H9 (cell line): ENCODE data around the gene SDHC. TPM values are rescaled to one million over a fixed set of nuclear protein-coding genes. Genes with fewer than 3 reads are reported as not detected.

Experiments used
- DNase-seq: peaks from one replicate; pipeline ENCODE4 v3.0.0-alpha.2; 2017
- H2AFZ ChIP-seq: one replicate; pipeline ENCODE4 v1.6.1; 2013; ENCODE audit warnings: mild to moderate bottlenecking, low read length, control low read depth, moderate library complexity
- H2AK5ac ChIP-seq: 2 replicates; pipeline ENCODE4 v1.6.1; 2013; ENCODE audit warnings: low read length, control low read depth, mixed read lengths; ENCODE audit not compliant: insufficient read length
- H2BK120ac ChIP-seq: one replicate; pipeline ENCODE4 v1.6.1; 2013; ENCODE audit warnings: low read depth, mild to moderate bottlenecking, low read length, control low read depth, inconsistent platforms; ENCODE audit not compliant: poor library complexity, severe bottlenecking
- H2BK12ac ChIP-seq: 2 replicates; pipeline ENCODE4 v1.6.1; 2013; ENCODE audit warnings: low read length, control low read depth, mixed read lengths, low read depth; ENCODE audit not compliant: insufficient read length
- H2BK15ac ChIP-seq: 2 replicates; pipeline ENCODE4 v1.6.1; 2013; ENCODE audit warnings: low read depth, low read length, control low read depth
- H2BK20ac ChIP-seq: one replicate; pipeline ENCODE4 v1.6.1; 2013; ENCODE audit warnings: low read depth, mild to moderate bottlenecking, low read length, control low read depth, inconsistent platforms; ENCODE audit not compliant: poor library complexity, severe bottlenecking
- H2BK5ac ChIP-seq: 2 replicates; pipeline ENCODE4 v1.6.1; 2013; ENCODE audit warnings: low read length, control low read depth, mixed read lengths; ENCODE audit not compliant: insufficient read length
- H3K14ac ChIP-seq: 2 replicates; pipeline ENCODE4 v1.6.1; 2013; ENCODE audit warnings: low read length, control low read depth; ENCODE audit not compliant: insufficient read depth
- H3K18ac ChIP-seq: 2 replicates; pipeline ENCODE4 v1.6.1; 2013; ENCODE audit warnings: low read depth, mild to moderate bottlenecking, mixed read lengths, low read length, control low read depth; ENCODE audit not compliant: insufficient read length
- H3K23ac ChIP-seq: 2 replicates; pipeline ENCODE4 v1.6.1; 2013; ENCODE audit warnings: low read length, control low read depth, mixed read lengths, low read depth; ENCODE audit not compliant: insufficient read length
- H3K23me2 ChIP-seq: 2 replicates; pipeline ENCODE4 v1.6.1; 2013; ENCODE audit warnings: low read depth, mild to moderate bottlenecking, mixed read lengths, low read length, control low read depth; ENCODE audit not compliant: insufficient read length, poor library complexity, severe bottlenecking
- H3K27ac ChIP-seq: 2 replicates; pipeline ENCODE4 v1.5.1; 2013; ENCODE audit warnings: low read length, control low read depth, mixed read lengths, low read depth; ENCODE audit not compliant: insufficient read length
- H3K27me3 ChIP-seq: 2 replicates; pipeline ENCODE4 v1.6.1; 2013; ENCODE audit warnings: low read length, control low read depth, inconsistent platforms; ENCODE audit not compliant: insufficient read depth
- H3K4ac ChIP-seq: 2 replicates; pipeline ENCODE4 v1.6.1; 2013; ENCODE audit warnings: low read depth, mild to moderate bottlenecking, control low read depth, inconsistent platforms, low read length, moderate library complexity
- H3K4me1 ChIP-seq: 2 replicates; pipeline ENCODE4 v1.6.1; 2013; ENCODE audit warnings: low read length, control low read depth, inconsistent platforms; ENCODE audit not compliant: insufficient read depth
- H3K4me2 ChIP-seq: 2 replicates; pipeline ENCODE4 v1.6.1; 2013; ENCODE audit warnings: low read length, control low read depth, mixed read lengths; ENCODE audit not compliant: insufficient read length, insufficient read depth
- H3K56ac ChIP-seq: 2 replicates; pipeline ENCODE4 v1.6.1; 2013; ENCODE audit warnings: low read depth, mild to moderate bottlenecking, mixed read lengths, low read length, control low read depth; ENCODE audit not compliant: insufficient read length
- H3K79me1 ChIP-seq: 2 replicates; pipeline ENCODE4 v1.6.1; 2013; ENCODE audit warnings: low read depth, mild to moderate bottlenecking, moderate library complexity, low read length, control low read depth, inconsistent platforms; ENCODE audit not compliant: insufficient read depth, poor library complexity, severe bottlenecking
- H3K79me2 ChIP-seq: 2 replicates; pipeline ENCODE4 v1.6.1; 2013; ENCODE audit warnings: low read length, control low read depth, inconsistent platforms; ENCODE audit not compliant: insufficient read depth
- H3K9ac ChIP-seq: 2 replicates; pipeline ENCODE4 v1.6.1; 2013; ENCODE audit warnings: low read length, control low read depth, mixed read lengths; ENCODE audit not compliant: insufficient read length; ENCODE audit errors: extremely low read depth
- H3K9me3 ChIP-seq: one replicate; pipeline ENCODE4 v1.6.1; 2013; ENCODE audit warnings: low read depth, low read length, inconsistent platforms; ENCODE audit not compliant: control insufficient read depth
- H3T11ph ChIP-seq: one replicate; pipeline ENCODE4 v1.6.1; 2013; ENCODE audit warnings: mild to moderate bottlenecking, low read length, control low read depth, inconsistent platforms
- H4K20me1 ChIP-seq: one replicate; pipeline ENCODE4 v1.6.1; 2013; ENCODE audit not compliant: control insufficient read depth, insufficient read length, insufficient read depth
- H4K5ac ChIP-seq: 2 replicates; pipeline ENCODE4 v1.6.1; 2013; ENCODE audit warnings: low read depth, mild to moderate bottlenecking, mixed read lengths, low read length, control low read depth; ENCODE audit not compliant: insufficient read length
- H4K8ac ChIP-seq: replicated peaks from 2 replicates; pipeline ENCODE4 v1.6.1; 2013; ENCODE audit warnings: low read length, control low read depth, mixed read lengths, low read depth; ENCODE audit not compliant: insufficient read length
- H4K91ac ChIP-seq: 2 replicates; pipeline ENCODE4 v1.6.1; 2013; ENCODE audit warnings: low read depth, mild to moderate bottlenecking, moderate library complexity, mixed read lengths, low read length, control low read depth; ENCODE audit not compliant: insufficient read length
- H3K27ac Mint-ChIP-seq, 3 experiments: 2 replicates in 2 of 3; 3 replicates in 1 of 3; pipeline ENCODE4 v1.8.0; 2020 to 2021; ENCODE audit warnings: mixed read lengths in 3 of 3, mild to moderate bottlenecking in 1 of 3, moderate library complexity in 1 of 3
- H3K27me3 Mint-ChIP-seq: 2 replicates; pipeline ENCODE4 v1.8.0; 2021; ENCODE audit warnings: low read depth, mild to moderate bottlenecking, moderate library complexity, mixed read lengths
- H3K36me3 Mint-ChIP-seq, 3 experiments: 2 replicates in 2 of 3; 3 replicates in 1 of 3; pipeline ENCODE4 v1.8.0; 2020 to 2021; ENCODE audit warnings: low read depth in 3 of 3, mixed read lengths in 3 of 3; ENCODE audit not compliant: insufficient read depth in 1 of 3
- H3K4me1 Mint-ChIP-seq, 2 experiments: 2 replicates each; pipeline ENCODE4 v1.8.0; 2020; ENCODE audit warnings: mixed read lengths in 2 of 2
- H3K4me3 Mint-ChIP-seq, 2 experiments: 2 replicates in 1 of 2; 3 replicates in 1 of 2; pipeline ENCODE4 v1.8.0; 2020 to 2021; ENCODE audit warnings: mild to moderate bottlenecking in 2 of 2, mixed read lengths in 2 of 2, moderate library complexity in 1 of 2
- H3K9me3 Mint-ChIP-seq, 2 experiments: 2 replicates in 1 of 2; 3 replicates in 1 of 2; pipeline ENCODE4 v1.8.0; 2020; ENCODE audit warnings: mild to moderate bottlenecking in 2 of 2, mixed read lengths in 2 of 2, moderate library complexity in 1 of 2
- WGBS: extraction: QIAGEN DNeasy Blood & Tissue Kit; methylation state at CpG from one replicate; pipeline ENCODE4 v1.1.7; 2013; ENCODE audit warnings: missing lambda C conversion rate, low lambda C conversion rate, mixed read lengths; ENCODE audit not compliant: insufficient read length; ENCODE audit errors: extremely low coverage; 5-methylcytosine and 5-hydroxymethylcytosine counted together
- total RNA-seq: library from RNA; stranded (reverse); gene quantifications from 2 replicates; pipeline ENCODE4 v1.2.1, GENCODE V29; 2021
- TF ChIP-seq, protein P1 (sequence below): fragments of 200-600 bp; sonication (generic); conservative IDR thresholded peaks from 3 replicates; pipeline ENCODE4 v1.8.0; 2021; ENCODE audit warnings: antibody characterized with exemption, mild to moderate bottlenecking

SDHC gene
- total RNA-seq, 1 experiment from 2014 or later, result 198 TPM

- Histone ChIP-seq H4K5ac (no peak overlapping the region), H2BK120ac (no peak overlapping the region), H3T11ph (no peak overlapping the region), H3K9ac (no peak overlapping the region), H3K79me2 (no peaks in the 10 kb centered on the region), H3K4me2 (peak overlapping the region; percentile 11), H3K18ac (no peak overlapping the region), H3K4ac (no peak overlapping the region), H3K23me2 (no peaks in the 10 kb centered on the region), H3K23ac (no peak overlapping the region), H4K91ac (no peak overlapping the region), H3K27me3 (no peaks in the 10 kb centered on the region), H2BK15ac (no peak overlapping the region), H2AFZ (no peak overlapping the region), H3K27ac (no peak overlapping the region), H2BK12ac (no peak overlapping the region), H2BK5ac (no peak overlapping the region), H3K56ac (no peak overlapping the region), H3K14ac (no peak overlapping the region), H2AK5ac (no peak overlapping the region), H3K79me1 (no peaks in the 10 kb centered on the region), H4K20me1 (no peaks in the 10 kb centered on the region), H3K4me1 (peaks cover 4% of the 10 kb centered on the region; the same call in 1 of the 2 replicates), H2BK20ac (no peak overlapping the region), H3K9me3 (no peaks in the 10 kb centered on the region), H4K8ac (no peak overlapping the region)
- peak overlapping the region in 1 of 3 experiments; percentile 17; a peak in 3 of 7 replicates for H3K27ac Mint-ChIP-seq
- H3K36me3 Mint-ChIP-seq, result peaks cover 3 to 10% (median 4%) of the 10 kb centered on the region in 3 experiments; a peak in 6 of 7 replicates
- H3K4me1 Mint-ChIP-seq, result peaks cover 29 to 30% of the 10 kb centered on the region in 2 experiments
- TF ChIP-seq, protein P1, sequence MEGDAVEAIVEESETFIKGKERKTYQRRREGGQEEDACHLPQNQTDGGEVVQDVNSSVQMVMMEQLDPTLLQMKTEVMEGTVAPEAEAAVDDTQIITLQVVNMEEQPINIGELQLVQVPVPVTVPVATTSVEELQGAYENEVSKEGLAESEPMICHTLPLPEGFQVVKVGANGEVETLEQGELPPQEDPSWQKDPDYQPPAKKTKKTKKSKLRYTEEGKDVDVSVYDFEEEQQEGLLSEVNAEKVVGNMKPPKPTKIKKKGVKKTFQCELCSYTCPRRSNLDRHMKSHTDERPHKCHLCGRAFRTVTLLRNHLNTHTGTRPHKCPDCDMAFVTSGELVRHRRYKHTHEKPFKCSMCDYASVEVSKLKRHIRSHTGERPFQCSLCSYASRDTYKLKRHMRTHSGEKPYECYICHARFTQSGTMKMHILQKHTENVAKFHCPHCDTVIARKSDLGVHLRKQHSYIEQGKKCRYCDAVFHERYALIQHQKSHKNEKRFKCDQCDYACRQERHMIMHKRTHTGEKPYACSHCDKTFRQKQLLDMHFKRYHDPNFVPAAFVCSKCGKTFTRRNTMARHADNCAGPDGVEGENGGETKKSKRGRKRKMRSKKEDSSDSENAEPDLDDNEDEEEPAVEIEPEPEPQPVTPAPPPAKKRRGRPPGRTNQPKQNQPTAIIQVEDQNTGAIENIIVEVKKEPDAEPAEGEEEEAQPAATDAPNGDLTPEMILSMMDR, result no peak
- no CpG with 5 or more reads among the region's 6 CpGs for WGBS
- H3K9me3 Mint-ChIP-seq, result peaks cover 9 to 11% of the 10 kb centered on the region in 2 experiments; a peak in 4 of 5 replicates
- H3K27me3 Mint-ChIP-seq, result peaks cover 9% of the 10 kb centered on the region
- no peak for DNase-seq
- H3K4me3 Mint-ChIP-seq, result peak overlapping the region in 1 of 2 experiments; percentile 6; a peak in 1 of 5 replicates
Measured at GRCh38 chr1:161407451-161407985, 93.3 kb downstream of the SDHC start.
